GM20431 (cell line): Measurements from ENCODE around the gene RBMS2.

Source experiments
- in situ Hi-C: fragments of 300-500 bp; cut with MseI, MboI; formaldehyde crosslinking; loops from one replicate; pipeline ENCODE4 v1.15.0; 2020; ENCODE audit warnings: low sequenced_read_pairs; ENCODE audit not compliant: unreplicated experiment

RBMS2 gene

GRCh38 chr12:56626701-56627100 lies 105.1 kb downstream of the RBMS2 start:
- in situ Hi-C loops: no loop called here

- in situ Hi-C loops: no loop called here
Measured at GRCh38 chr12:56628671-56629458, 107.2 kb downstream of the RBMS2 start.

- in situ Hi-C loops: no loop called here
Measured at GRCh38 chr12:56629459-56630179, 108.0 kb downstream of the RBMS2 start.

DNA sequence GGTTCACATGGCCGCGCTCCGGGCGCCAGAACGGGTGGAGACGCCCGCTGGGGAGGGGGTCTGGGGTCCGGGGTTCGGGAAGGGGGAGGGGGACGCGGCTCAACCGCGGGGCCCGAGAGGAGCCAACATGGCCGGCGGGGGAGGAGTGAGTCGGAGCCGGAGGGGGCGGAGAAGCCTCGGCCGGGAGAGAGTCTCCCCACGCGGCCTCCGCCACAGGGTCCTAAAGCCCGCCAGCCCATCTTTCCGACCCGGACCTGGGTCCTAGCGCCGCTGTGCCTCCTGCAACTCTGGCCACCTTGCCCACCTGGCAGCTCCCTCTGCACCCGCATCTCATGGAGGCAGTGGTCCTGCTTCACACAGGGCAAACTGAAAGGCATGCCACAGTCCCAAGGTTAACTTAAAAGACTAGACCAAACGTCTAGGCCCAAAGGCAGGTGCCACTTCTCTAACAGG lies 108.6 kb downstream of the RBMS2 start, which contains the start of gene BAZ2A:
Gene BAZ2A, minus strand, starts transcription at position 147 of the 453 bp plus-strand sequence. CDS start 12,796 bp downstream, outside the sequence.
- in situ Hi-C loops: no loop called here

- in situ Hi-C loops: no loop called here
Measured at GRCh38 chr12:56631790-56632700, 110.4 kb downstream of the RBMS2 start.

DNA sequence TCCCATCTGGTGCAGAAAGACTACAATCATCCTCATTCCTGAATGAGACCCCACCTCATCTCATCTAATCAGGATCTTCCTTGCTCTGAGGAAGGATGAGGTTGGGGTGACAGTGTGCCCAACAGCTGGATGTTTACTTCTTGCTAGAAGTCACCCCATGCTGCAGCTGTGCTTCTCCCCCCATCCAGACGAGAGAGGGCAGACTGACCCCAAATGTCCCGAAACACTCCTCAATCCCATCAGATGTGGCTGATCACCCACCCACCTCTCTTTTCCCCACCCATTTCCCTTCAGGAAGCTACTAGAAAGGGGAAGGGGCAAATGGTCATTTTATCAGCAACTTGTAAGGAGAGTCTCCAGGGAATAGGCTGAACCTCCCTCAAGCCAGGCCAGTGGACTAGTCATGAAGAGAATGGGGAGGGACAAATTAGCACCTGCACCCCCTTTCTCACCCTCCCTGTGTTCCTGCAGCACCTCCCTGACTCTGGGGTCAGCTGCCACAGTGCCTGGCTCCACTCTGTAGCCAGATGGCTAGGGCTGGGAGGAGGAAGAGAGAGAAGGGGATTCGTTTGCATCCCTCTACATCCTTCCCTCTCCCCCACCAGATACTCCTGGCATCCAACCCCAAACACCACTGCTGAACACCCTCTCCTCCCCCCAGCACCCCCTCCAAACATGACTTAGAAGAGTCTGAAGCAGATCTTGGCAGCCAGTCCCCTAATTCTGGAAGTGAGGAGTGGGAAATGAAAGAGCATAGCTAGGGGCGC lies 111.3 kb downstream of the RBMS2 start:
- in situ Hi-C loops: no loop called here

DNA sequence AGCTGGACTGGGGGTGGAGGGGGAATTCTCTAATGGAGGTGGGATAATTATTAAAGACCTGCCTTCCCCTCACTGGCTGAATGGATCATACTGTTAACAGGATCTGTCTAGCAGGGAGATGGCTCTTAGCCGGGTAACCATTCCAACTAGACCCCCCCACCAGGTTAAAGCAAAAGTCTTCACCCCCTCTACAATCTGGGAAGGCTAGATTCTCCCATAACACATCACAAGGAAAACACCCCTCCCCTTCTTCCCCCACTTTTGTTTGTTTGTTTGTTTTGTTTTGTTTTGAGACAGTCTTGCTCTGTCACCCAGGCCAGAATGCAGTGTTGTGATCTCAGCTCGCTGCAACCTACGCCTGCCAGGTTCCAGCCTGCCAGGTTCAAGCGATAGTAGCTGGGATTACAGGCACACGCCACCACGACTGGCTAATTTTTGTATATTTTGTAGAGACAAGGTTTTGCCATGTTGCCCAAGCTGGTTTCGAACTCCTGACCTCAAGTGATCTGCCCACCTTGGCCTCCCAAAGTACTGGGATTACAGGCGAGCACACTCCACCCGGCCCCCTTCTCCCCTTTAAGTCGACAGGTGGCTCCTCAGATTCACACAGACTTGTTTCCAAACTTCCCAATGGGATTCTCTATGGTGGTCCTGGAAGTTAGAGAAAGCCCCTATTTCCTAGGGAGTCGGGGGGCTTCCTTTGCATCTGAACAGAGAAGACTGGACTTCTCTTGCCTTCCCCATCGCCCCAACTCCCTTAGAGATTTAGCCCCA lies 112.0 kb downstream of the RBMS2 start:
- in situ Hi-C loops: no loop called here

DNA sequence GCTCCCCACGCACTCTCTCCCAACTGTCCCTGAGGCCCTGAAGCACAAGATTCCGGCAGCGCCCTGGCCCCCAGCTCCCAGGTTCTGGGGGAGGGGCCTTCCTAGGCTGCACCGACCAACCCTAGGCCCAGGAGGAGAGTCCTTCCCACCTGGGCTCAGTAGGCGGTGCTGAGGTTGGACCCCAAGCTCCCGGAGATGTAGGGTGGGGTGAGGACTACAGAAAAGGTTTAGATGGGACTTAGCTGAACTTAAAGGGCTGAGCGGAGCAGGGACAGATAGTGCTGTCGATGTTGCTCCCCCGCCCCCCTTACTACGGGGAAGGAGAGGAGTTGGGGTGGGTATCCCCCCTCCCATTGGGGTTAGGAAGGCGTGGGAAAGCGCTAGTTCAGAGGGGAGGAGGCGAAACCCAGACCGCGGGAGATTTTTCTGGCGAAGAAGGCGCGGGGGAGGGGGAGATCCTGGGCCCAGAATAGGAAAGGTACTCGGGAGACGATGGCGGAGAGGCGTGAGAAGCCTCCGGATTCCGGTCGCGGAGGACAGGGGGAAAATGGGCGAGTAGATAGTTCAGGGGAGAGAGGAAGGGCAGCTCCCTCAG lies 112.7 kb downstream of the RBMS2 start:
- in situ Hi-C loops: no loop called here

- in situ Hi-C loops: no loop called here
Measured at GRCh38 chr12:56634837-56635791, 113.5 kb downstream of the RBMS2 start.

DNA sequence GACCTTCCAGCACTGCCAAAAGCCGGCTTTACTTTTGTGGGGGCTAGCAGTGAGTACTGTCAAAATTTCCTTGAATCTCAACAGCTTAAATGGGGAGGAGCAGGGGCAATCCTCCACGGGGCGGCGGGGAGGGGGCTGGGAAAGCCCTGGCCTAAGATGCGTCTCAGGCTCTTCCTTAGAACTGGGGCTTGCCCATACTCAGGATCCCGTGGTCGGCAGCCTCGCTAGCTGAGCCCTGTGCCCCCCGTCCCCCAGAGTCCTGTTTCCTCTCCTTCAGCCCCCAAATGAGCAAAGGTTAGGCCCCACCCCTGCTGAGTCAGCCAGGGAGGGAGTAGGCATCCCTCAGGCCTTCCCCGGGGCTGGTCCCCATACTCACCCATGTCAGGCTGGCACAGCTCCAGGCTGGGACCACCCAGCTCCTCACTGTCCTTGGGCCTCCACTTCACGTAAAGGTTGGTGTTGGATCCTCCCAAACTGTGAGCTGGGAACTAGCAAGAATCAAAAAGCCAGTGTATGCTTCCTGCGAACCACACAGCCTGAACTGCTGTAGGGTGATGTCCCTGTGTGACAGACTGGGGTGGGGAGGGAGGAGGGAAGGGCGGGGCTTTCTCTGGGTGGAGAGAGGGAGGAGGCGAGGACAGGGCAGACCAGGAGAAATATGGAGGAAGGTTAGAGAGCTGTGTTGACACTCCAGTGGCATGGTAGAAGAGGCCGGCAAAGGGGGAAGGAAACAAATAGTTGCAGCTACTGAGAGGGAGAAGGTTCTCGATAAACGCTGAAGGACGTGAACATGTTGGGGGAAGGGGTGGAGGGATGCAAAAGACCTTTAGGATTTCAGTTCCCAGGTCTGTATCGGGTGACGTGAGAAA lies 114.4 kb downstream of the RBMS2 start:
- in situ Hi-C loops: no loop called here

DNA sequence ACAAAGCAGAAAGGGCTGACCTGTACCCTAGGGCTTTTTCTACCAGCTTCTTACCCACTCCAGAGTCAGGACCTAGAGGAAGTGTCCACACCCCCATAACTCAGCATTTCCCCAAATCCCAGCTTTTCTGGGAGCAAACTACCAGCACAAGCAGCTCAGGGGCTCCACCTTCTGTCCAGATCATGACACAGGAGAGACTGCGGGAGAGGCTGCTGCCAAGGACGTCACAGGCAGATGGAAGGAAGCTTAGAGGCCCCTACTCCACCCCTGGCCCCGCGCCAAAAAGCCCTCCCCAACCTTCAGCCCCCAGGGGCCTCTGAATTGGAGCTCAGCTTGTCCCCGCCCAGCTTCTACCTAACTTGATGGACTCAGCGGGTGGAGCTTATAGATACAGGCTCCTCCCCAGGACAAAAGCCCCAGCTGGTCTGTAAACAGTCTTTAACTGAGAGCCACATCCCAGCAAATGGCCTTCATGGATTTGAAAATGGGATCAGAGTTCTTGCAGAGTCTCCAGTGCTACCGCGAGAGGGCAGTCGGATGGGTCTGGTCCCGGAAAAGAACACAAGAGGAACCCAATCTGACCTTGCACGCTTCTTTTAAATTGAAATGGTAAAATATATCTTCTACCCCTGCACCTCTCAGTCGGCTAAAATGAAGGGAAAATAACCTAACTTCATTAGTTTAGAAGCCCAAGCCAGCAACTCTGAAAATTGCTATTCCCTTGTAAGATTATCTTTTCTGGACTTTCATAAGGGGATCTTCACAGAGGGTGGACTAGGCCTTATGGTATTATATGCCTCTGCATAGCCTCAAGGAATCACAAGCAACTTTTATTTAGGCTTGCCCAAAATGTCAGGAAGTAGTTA lies 115.3 kb downstream of the RBMS2 start:
- in situ Hi-C loops: no loop called here

- in situ Hi-C loops: no loop called here
Measured at GRCh38 chr12:56637621-56638020, 116.0 kb downstream of the RBMS2 start.

- in situ Hi-C loops: no loop called here
Measured at GRCh38 chr12:56641219-56641618, 119.6 kb downstream of the RBMS2 start.

- in situ Hi-C loops: no loop called here
Measured at GRCh38 chr12:56644654-56645053, 123.0 kb downstream of the RBMS2 start.

- in situ Hi-C loops: no loop called here
Measured at GRCh38 chr12:56645201-56645716, 123.6 kb downstream of the RBMS2 start.
